Glomerular endothelial cell (primary cell): Measurements from ENCODE around the gene IFRD2. TPM values are rescaled to one million over a fixed set of nuclear protein-coding genes. Genes with fewer than 3 reads are reported as not detected.

Experiments
- total RNA-seq: library from RNA; depleted of rRNA; stranded (reverse); fragments of >200 nt; gene quantifications from 2 replicates; pipeline ENCODE4 v1.2.3, GENCODE V29; 2015

Gene IFRD2
- total RNA-seq, 1 donor from 2014 or later = 60.3 TPM

Other genes starting within 250 kb of the IFRD2 start
- 63.9 and 151 TPM in 2 replicates for gene RBM5, start 203.5 kb downstream of the IFRD2 start, total RNA-seq
- 95.6 and 106 TPM in 2 replicates for gene SEMA3F, start 137.1 kb downstream of the IFRD2 start, total RNA-seq
- gene GNAT1, start 100.8 kb downstream of the IFRD2 start, total RNA-seq = not detected in 2 replicates
- not detected in 2 replicates for gene SLC38A3, start 87.2 kb downstream of the IFRD2 start, total RNA-seq
- gene GNAI2, start 56.2 kb downstream of the IFRD2 start, total RNA-seq = 893 and 1,142 TPM in 2 replicates
- gene SEMA3B, start 23.3 kb downstream of the IFRD2 start, total RNA-seq = 0.34 and 2.2 TPM in 2 replicates
- gene LSMEM2, start 13.3 kb downstream of the IFRD2 start, total RNA-seq = not detected in 2 replicates
- gene HYAL3, start 7.0 kb upstream of the IFRD2 start, total RNA-seq = 7.6 and 18.4 TPM in 2 replicates
- gene NAA80, start 7.0 kb upstream of the IFRD2 start, total RNA-seq = 11.8 and 14.0 TPM in 2 replicates
- 0.73 and 1.2 TPM in 2 replicates for gene HYAL1, start 11.1 kb upstream of the IFRD2 start, total RNA-seq
- 676 and 849 TPM in 2 replicates for gene HYAL2, start 30.3 kb upstream of the IFRD2 start, total RNA-seq
- 28.0 and 85.3 TPM in 2 replicates for gene TUSC2, start 35.8 kb upstream of the IFRD2 start, total RNA-seq
- gene RASSF1, start 48.4 kb upstream of the IFRD2 start, total RNA-seq = 23.8 and 40.5 TPM in 2 replicates
- 0.12 and 0.44 TPM in 2 replicates for gene ZMYND10, start 53.3 kb upstream of the IFRD2 start, total RNA-seq
- 20.9 and 22.7 TPM in 2 replicates for gene NPRL2, start 58.3 kb upstream of the IFRD2 start, total RNA-seq
- gene CYB561D2, start 58.4 kb upstream of the IFRD2 start, total RNA-seq = 16.2 and 19.8 TPM in 2 replicates
- gene TMEM115, start 67.1 kb upstream of the IFRD2 start, total RNA-seq = 67.2 and 77.0 TPM in 2 replicates
- gene CACNA2D2, start 211.2 kb upstream of the IFRD2 start, total RNA-seq = 0.10 TPM in 1 of 2 replicates, not detected in the other